ENCODE data around the gene TMEM200A. TPM values are rescaled to one million over a fixed set of nuclear protein-coding genes. Genes with fewer than 3 reads are reported as not detected.

The TMEM200A gene
- total RNA-seq, 1 donor from 2014 or later, result 11.3 TPM

DNA sequence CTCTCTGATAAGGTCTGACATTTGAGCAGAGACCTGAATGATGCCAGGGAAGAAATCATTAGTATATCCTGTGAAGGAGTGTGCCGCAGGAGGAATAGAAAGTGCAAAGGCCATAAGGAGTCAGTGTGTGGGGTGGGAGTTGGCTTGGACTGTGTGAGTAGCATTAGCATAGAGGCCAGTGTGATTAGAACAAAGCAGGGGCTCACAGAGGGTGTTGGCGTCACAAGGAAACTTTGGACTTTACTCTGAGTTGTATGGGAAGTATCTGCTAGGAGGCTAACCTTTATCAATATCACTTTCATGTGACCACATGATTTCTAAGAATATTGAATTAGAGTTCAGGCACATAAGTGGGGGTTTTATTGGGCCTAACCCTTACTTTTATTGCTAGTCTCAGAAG lies 12.1 kb downstream of the TMEM200A start:
- no peak overlapping the region for H3K27ac Mint-ChIP-seq
- peaks cover 2% of the 10 kb centered on the region for H3K4me1 Mint-ChIP-seq
- H3K4me3 Mint-ChIP-seq, result no peak overlapping the region
- no peaks in the 10 kb centered on the region for H3K36me3 Mint-ChIP-seq
- no peaks in the 10 kb centered on the region for H3K27me3 Mint-ChIP-seq (ENCODE audit: low read depth)
- TF ChIP-seq, protein P1, sequence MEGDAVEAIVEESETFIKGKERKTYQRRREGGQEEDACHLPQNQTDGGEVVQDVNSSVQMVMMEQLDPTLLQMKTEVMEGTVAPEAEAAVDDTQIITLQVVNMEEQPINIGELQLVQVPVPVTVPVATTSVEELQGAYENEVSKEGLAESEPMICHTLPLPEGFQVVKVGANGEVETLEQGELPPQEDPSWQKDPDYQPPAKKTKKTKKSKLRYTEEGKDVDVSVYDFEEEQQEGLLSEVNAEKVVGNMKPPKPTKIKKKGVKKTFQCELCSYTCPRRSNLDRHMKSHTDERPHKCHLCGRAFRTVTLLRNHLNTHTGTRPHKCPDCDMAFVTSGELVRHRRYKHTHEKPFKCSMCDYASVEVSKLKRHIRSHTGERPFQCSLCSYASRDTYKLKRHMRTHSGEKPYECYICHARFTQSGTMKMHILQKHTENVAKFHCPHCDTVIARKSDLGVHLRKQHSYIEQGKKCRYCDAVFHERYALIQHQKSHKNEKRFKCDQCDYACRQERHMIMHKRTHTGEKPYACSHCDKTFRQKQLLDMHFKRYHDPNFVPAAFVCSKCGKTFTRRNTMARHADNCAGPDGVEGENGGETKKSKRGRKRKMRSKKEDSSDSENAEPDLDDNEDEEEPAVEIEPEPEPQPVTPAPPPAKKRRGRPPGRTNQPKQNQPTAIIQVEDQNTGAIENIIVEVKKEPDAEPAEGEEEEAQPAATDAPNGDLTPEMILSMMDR (IDR thresholded peaks at IDR 0.05; ENCODE audit: unreplicated experiment), result no peak
- H3K9me3 Mint-ChIP-seq, result peaks cover 5% of the 10 kb centered on the region
- no peak for DNase-seq (ENCODE audit: low spot score in 2 of 2, unreplicated experiment in 2 of 2)

DNA sequence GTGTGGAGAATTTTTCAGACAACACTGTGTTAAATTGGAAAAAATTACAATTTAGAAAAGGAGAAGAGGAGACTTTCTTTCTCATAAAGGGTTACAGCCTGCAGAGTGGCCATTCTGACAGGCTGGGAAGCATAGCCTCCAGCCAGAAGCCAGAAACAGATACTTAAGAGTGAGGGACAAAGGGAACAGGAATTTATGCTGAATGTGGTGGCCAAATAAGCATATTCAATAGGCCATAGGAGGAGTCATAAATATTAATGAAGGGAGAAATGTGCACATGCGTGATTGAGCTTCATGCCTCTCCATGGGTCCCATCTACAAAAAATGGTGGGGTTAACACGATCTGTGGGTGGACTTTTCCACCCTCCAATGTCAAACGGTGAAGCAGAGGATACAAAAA lies 13.4 kb downstream of the TMEM200A start:
- Mint-ChIP-seq H3K27me3 (ENCODE audit: low read depth) (no peaks in the 10 kb centered on the region), H3K4me3 (no peak overlapping the region), H3K36me3 (no peaks in the 10 kb centered on the region), H3K27ac (no peak overlapping the region), H3K9me3 (peaks cover 5% of the 10 kb centered on the region), H3K4me1 (peaks cover 6% of the 10 kb centered on the region)
- DNase-seq (ENCODE audit: low spot score in 2 of 2, unreplicated experiment in 2 of 2), result no peak
- TF ChIP-seq, protein P1 (IDR thresholded peaks at IDR 0.05; ENCODE audit: unreplicated experiment), result no peak

DNA sequence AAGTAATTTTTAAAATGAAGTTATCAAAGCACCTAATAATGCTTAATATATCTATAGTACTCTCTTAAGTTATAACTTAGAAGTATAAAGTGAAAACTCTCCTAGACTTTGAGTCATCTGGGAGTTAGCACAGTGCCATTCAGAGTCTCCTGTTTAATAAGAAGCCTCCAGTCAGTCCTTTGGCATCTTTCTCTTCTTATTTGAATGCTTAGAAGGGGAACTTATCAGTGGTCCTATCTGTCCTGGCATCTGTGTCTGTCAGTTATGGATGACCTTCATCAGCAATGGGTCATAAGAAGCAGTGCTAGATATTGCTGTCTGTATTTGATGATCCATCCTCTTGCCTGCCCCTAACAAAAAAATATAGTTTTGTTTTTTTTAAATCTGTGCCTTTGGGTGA lies 15.2 kb downstream of the TMEM200A start:
- Mint-ChIP-seq H3K27me3 (ENCODE audit: low read depth) (no peaks in the 10 kb centered on the region), H3K4me3 (no peak overlapping the region), H3K27ac (no peak overlapping the region), H3K4me1 (peaks cover 21% of the 10 kb centered on the region), H3K9me3 (peaks cover 5% of the 10 kb centered on the region), H3K36me3 (no peaks in the 10 kb centered on the region)
- DNase-seq (ENCODE audit: low spot score in 2 of 2, unreplicated experiment in 2 of 2), result no peak
- TF ChIP-seq, protein P1 (IDR thresholded peaks at IDR 0.05; ENCODE audit: unreplicated experiment), result no peak

DNA sequence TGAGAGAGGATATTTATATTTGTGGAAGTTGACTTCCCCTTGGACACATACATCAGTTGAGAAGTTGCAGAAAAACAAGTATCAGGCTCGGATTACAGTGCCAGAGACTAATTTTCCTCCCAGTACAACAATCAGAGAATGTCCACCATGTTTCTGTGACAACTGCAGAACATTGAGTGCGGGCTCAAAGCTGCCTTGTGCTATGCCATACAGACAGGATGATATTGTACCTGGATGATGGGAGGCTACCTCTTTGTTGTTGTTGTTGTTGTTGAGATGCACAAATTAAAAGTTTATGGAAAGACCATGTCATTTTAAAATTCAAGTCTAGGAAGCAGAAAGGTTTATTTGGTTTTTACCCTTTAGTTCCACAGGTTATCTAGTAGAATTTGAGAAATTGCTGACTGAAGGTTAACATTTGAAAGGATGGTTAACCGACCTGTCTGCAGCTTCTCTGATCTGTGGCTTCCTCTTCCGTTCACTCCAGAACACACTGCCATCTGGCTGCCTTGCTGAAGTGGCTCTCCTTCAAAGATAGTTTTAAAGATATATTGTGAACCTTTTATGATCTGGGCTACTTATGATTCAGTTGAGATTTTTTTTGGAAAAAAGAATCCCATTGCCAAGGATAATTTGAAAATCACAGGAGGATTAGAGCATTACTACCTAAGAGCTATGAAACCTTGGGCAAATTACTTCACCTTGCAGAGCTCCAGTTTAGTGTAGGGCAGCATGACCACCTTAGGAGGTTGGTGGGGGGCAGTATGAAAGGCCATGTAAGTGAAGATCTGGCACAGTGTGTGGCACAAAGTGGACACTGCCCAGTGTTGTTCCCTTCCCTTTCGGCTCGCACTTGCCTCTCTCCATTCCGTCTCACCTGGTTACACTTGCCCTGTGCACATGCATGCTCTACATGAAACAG lies 15.9 kb downstream of the TMEM200A start:
- no peaks in the 10 kb centered on the region for H3K36me3 Mint-ChIP-seq
- TF ChIP-seq, protein P1 (IDR thresholded peaks at IDR 0.05; ENCODE audit: unreplicated experiment), result no peak
- no peak for DNase-seq (ENCODE audit: low spot score in 2 of 2, unreplicated experiment in 2 of 2)
- H3K9me3 Mint-ChIP-seq, result peaks cover 4% of the 10 kb centered on the region
- H3K27me3 Mint-ChIP-seq (ENCODE audit: low read depth), result no peaks in the 10 kb centered on the region
- no peak overlapping the region for H3K4me3 Mint-ChIP-seq
- H3K4me1 Mint-ChIP-seq, result peaks cover 28% of the 10 kb centered on the region
- H3K27ac Mint-ChIP-seq, result no peak overlapping the region

DNA sequence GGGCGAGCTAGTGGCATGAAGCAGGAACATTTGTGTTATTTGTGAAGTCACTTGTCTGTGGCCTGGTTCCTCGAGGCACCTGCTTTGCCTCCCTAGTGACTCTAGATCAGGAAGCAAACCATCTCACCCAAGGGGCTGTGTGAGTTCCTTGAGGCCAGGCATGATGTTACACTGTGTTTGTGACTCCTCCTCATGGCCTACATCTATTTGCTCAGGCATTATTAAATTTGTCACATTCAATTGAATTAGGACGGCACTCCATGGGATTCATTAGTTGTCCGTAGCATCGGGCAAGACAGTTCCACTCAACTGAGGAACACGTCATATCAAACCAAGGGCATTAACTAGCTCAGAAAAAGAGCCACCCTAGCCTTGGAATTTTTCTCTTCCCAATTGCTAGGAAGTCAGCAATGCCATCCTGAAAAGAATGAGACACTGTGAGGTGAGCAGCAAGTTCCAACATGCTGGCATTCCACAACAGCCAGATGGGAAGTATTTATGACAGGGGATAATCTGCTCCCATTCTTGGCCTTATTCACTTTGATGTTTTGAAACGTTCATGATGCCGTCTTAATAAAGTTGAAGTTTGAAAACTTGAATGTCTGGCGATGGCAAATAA lies 17.2 kb downstream of the TMEM200A start:
- peaks cover 3% of the 10 kb centered on the region for H3K36me3 Mint-ChIP-seq
- no peaks in the 10 kb centered on the region for H3K27me3 Mint-ChIP-seq (ENCODE audit: low read depth)
- no peak for DNase-seq (ENCODE audit: low spot score in 2 of 2, unreplicated experiment in 2 of 2)
- H3K27ac Mint-ChIP-seq, result peak overlapping the region; percentile 47
- H3K4me3 Mint-ChIP-seq, result no peak overlapping the region
- H3K9me3 Mint-ChIP-seq, result no peaks in the 10 kb centered on the region
- H3K4me1 Mint-ChIP-seq, result peaks cover 29% of the 10 kb centered on the region
- TF ChIP-seq, protein P1 (IDR thresholded peaks at IDR 0.05; ENCODE audit: unreplicated experiment), result no peak
